Trophoblast cell (in vitro differentiated cells and primary cell): Measurements from ENCODE around the gene OR5K2.

ENCODE experiments used
- DNase-seq, 2 donors: peaks; one replicate each; pipeline ENCODE4 v3.0.0-alpha.2; 2016
- H2AFZ ChIP-seq: 2 replicates; pipeline ENCODE4 v1.6.1; 2013; ENCODE audit warnings: low read length, moderate library complexity, mild to moderate bottlenecking; ENCODE audit not compliant: insufficient read depth, poor library complexity
- H2AK5ac ChIP-seq: 2 replicates; pipeline ENCODE4 v1.6.1; 2013; ENCODE audit warnings: mild to moderate bottlenecking, low read length
- H2BK120ac ChIP-seq: 2 replicates; pipeline ENCODE4 v1.6.1; 2013; ENCODE audit warnings: low read length, mild to moderate bottlenecking, moderate library complexity; ENCODE audit not compliant: insufficient read depth, poor library complexity
- H2BK12ac ChIP-seq: 2 replicates; pipeline ENCODE4 v1.6.1; 2013; ENCODE audit warnings: mild to moderate bottlenecking, low read length, moderate library complexity
- H2BK5ac ChIP-seq: 2 replicates; pipeline ENCODE4 v1.6.1; 2013; ENCODE audit warnings: low read length, low read depth, moderate library complexity, mild to moderate bottlenecking; ENCODE audit not compliant: poor library complexity
- H3K14ac ChIP-seq: 2 replicates; pipeline ENCODE4 v1.6.1; 2013; ENCODE audit warnings: mild to moderate bottlenecking, low read length
- H3K18ac ChIP-seq: 2 replicates; pipeline ENCODE4 v1.6.1; 2013; ENCODE audit warnings: mild to moderate bottlenecking, low read length
- H3K23ac ChIP-seq: 2 replicates; pipeline ENCODE4 v1.6.1; 2013; ENCODE audit warnings: low read length
- H3K27ac ChIP-seq: 2 replicates; pipeline ENCODE4 v1.5.1; 2013; ENCODE audit warnings: low read depth, mild to moderate bottlenecking, inconsistent platforms, low read length, moderate library complexity
- H3K27me3 ChIP-seq: 2 replicates; pipeline ENCODE4 v1.6.1; 2013; ENCODE audit warnings: inconsistent platforms, mild to moderate bottlenecking, low read length, moderate library complexity; ENCODE audit not compliant: insufficient read depth
- H3K36me3 ChIP-seq, 2 experiments: 1 replicate in 1 of 2; 2 replicates in 1 of 2; pipeline ENCODE4 v1.6.1; 2013; ENCODE audit warnings: low read length in 2 of 2, mild to moderate bottlenecking in 2 of 2, moderate library complexity in 1 of 2; ENCODE audit not compliant: insufficient read depth in 2 of 2, control insufficient read depth in 1 of 2
- H3K4ac ChIP-seq: 2 replicates; pipeline ENCODE4 v1.6.1; 2013; ENCODE audit warnings: low read depth, mild to moderate bottlenecking, low read length, moderate library complexity
- H3K4me1 ChIP-seq, 2 experiments: 1 replicate in 1 of 2; 2 replicates in 1 of 2; pipeline ENCODE4 v1.6.1; 2013; ENCODE audit warnings: low read length in 2 of 2, mild to moderate bottlenecking in 2 of 2, moderate library complexity in 1 of 2; ENCODE audit not compliant: insufficient read depth in 2 of 2, control insufficient read depth in 1 of 2
- H3K4me2 ChIP-seq: 2 replicates; pipeline ENCODE4 v1.6.1; 2013; ENCODE audit warnings: inconsistent platforms, mild to moderate bottlenecking, low read length, moderate library complexity
- H3K4me3 ChIP-seq: 2 replicates; pipeline ENCODE4 v1.5.1; 2013; ENCODE audit warnings: mild to moderate bottlenecking, low read depth, low read length, inconsistent platforms
- H3K79me1 ChIP-seq: one replicate; pipeline ENCODE4 v1.6.1; 2013; ENCODE audit warnings: low read length
- H3K79me2 ChIP-seq: 2 replicates; pipeline ENCODE4 v1.6.1; 2013; ENCODE audit warnings: low read length, mild to moderate bottlenecking; ENCODE audit not compliant: control insufficient read depth, insufficient read depth, poor library complexity
- H3K9ac ChIP-seq: 2 replicates; pipeline ENCODE4 v1.6.1; 2013; ENCODE audit warnings: mild to moderate bottlenecking, low read length
- H3K9me3 ChIP-seq: 2 replicates; pipeline ENCODE4 v1.6.1; 2013; ENCODE audit warnings: low read depth, mild to moderate bottlenecking, control low read depth, inconsistent platforms, low read length; ENCODE audit not compliant: insufficient read depth
- H4K12ac ChIP-seq: 2 replicates; pipeline ENCODE4 v1.6.1; 2013; ENCODE audit warnings: low read depth, mild to moderate bottlenecking, low read length, moderate library complexity
- H4K8ac ChIP-seq: 2 replicates; pipeline ENCODE4 v1.6.1; 2013; ENCODE audit warnings: low read depth, mild to moderate bottlenecking, low read length, moderate library complexity
- H4K91ac ChIP-seq: one replicate; pipeline ENCODE4 v1.6.1; 2013; ENCODE audit warnings: low read depth, mild to moderate bottlenecking, low read length, moderate library complexity
- WGBS: extraction: QIAGEN DNeasy Blood & Tissue Kit; methylation state at CpG from one replicate; pipeline ENCODE4 v1.1.7; 2013; ENCODE audit warnings: missing lambda C conversion rate; ENCODE audit not compliant: insufficient read length, insufficient coverage; ENCODE audit errors: extremely low coverage; 5-methylcytosine and 5-hydroxymethylcytosine counted together

Gene OR5K2

GRCh38 chr3:98482717-98483482 lies 14.6 kb upstream of the OR5K2 start:
- H4K91ac ChIP-seq, result no peak overlapping the region
- H2BK5ac ChIP-seq, result no peak overlapping the region
- no peaks in the 10 kb centered on the region for H3K79me2 ChIP-seq
- no peak overlapping the region for H2BK12ac ChIP-seq
- no peaks in the 10 kb centered on the region for H3K79me1 ChIP-seq
- H3K36me3 ChIP-seq, result no peaks in the 10 kb centered on the region
- no peak overlapping the region for H3K4ac ChIP-seq
- no peak overlapping the region for H3K27ac ChIP-seq
- H4K8ac ChIP-seq, result no peak overlapping the region
- H3K18ac ChIP-seq, result no peak overlapping the region
- no peak overlapping the region for H2AK5ac ChIP-seq
- H2AFZ ChIP-seq, result no peak overlapping the region
- H3K4me1 ChIP-seq, result peaks cover 3 to 4% of the 10 kb centered on the region in 2 experiments
- H3K9me3 ChIP-seq, result peaks cover 3% of the 10 kb centered on the region
- H3K14ac ChIP-seq, result no peak overlapping the region
- DNase-seq, result peak; percentile 92 to 93
- H3K9ac ChIP-seq, result no peak overlapping the region
- H3K27me3 ChIP-seq, result no peaks in the 10 kb centered on the region
- no CpG with 5 or more reads among the region's 3 CpGs for WGBS
- no peak overlapping the region for H3K4me3 ChIP-seq
- H3K4me2 ChIP-seq, result no peak overlapping the region
- no peak overlapping the region for H3K23ac ChIP-seq
- no peak overlapping the region for H4K12ac ChIP-seq
- no peak overlapping the region for H2BK120ac ChIP-seq

GRCh38 chr3:98483626-98484025 lies 13.9 kb upstream of the OR5K2 start:
- Histone ChIP-seq H2AFZ (no peak overlapping the region), H2BK12ac (no peak overlapping the region), H2AK5ac (no peak overlapping the region), H4K12ac (no peak overlapping the region), H3K18ac (no peak overlapping the region), H3K79me1 (no peaks in the 10 kb centered on the region), H3K36me3 (no peaks in the 10 kb centered on the region), H4K91ac (no peak overlapping the region), H3K4me2 (no peak overlapping the region), H3K79me2 (no peaks in the 10 kb centered on the region), H3K23ac (no peak overlapping the region), H2BK120ac (no peak overlapping the region), H3K27ac (no peak overlapping the region), H2BK5ac (no peak overlapping the region), H3K4ac (no peak overlapping the region), H3K14ac (no peak overlapping the region), H4K8ac (no peak overlapping the region), H3K27me3 (no peaks in the 10 kb centered on the region), H3K9me3 (peaks cover 3% of the 10 kb centered on the region), H3K9ac (no peak overlapping the region), H3K4me1 (peaks cover 3 to 4% of the 10 kb centered on the region in 2 experiments), H3K4me3 (no peak overlapping the region)
- WGBS, result no CpG with 5 or more reads among the region's 3 CpGs
- DNase-seq, result no peak

GRCh38 chr3:98500019-98500418 lies 2.5 kb downstream of the OR5K2 start:
- Histone ChIP-seq H3K79me2 (no peaks in the 10 kb centered on the region), H3K9ac (no peak overlapping the region), H4K91ac (no peak overlapping the region), H2AFZ (no peak overlapping the region), H3K9me3 (no peaks in the 10 kb centered on the region), H3K4me1 (no peaks in the 10 kb centered on the region), H2BK5ac (no peak overlapping the region), H3K4ac (no peak overlapping the region), H2BK12ac (no peak overlapping the region), H3K79me1 (no peaks in the 10 kb centered on the region), H3K36me3 (no peaks in the 10 kb centered on the region), H4K8ac (no peak overlapping the region), H3K14ac (no peak overlapping the region), H3K27ac (no peak overlapping the region), H3K4me3 (no peak overlapping the region), H2AK5ac (no peak overlapping the region), H3K27me3 (no peaks in the 10 kb centered on the region), H3K4me2 (no peak overlapping the region), H4K12ac (no peak overlapping the region), H2BK120ac (no peak overlapping the region), H3K18ac (no peak overlapping the region), H3K23ac (no peak overlapping the region)
- DNase-seq, result peak; percentile 46 to 88
- no CpG with 5 or more reads among the region's 4 CpGs for WGBS

GRCh38 chr3:98501270-98501669 lies 3.8 kb downstream of the OR5K2 start:
- Histone ChIP-seq H3K27me3 (no peaks in the 10 kb centered on the region), H4K12ac (no peak overlapping the region), H2BK5ac (no peak overlapping the region), H3K4ac (no peak overlapping the region), H3K27ac (no peak overlapping the region), H3K9me3 (no peaks in the 10 kb centered on the region), H3K4me3 (no peak overlapping the region), H2AFZ (no peak overlapping the region), H3K36me3 (no peaks in the 10 kb centered on the region), H2BK120ac (no peak overlapping the region), H3K4me1 (no peaks in the 10 kb centered on the region), H3K79me2 (no peaks in the 10 kb centered on the region), H4K91ac (no peak overlapping the region), H3K23ac (no peak overlapping the region), H3K14ac (no peak overlapping the region), H3K79me1 (no peaks in the 10 kb centered on the region), H2BK12ac (no peak overlapping the region), H3K18ac (no peak overlapping the region), H2AK5ac (no peak overlapping the region), H4K8ac (no peak overlapping the region), H3K4me2 (no peak overlapping the region), H3K9ac (no peak overlapping the region)
- no peak for DNase-seq
- no CpG with 5 or more reads among the region's 4 CpGs for WGBS
